ENCODE results near the gene VIPR2.

Gene VIPR2

GRCh38 chr7:159121068-159121467 is 23.6 kb downstream of the VIPR2 start:
- no peak for DNase-seq (ENCODE audit: low read depth, low spot score)

GRCh38 chr7:159120540-159120919 is 24.1 kb downstream of the VIPR2 start:
- no peak for DNase-seq (ENCODE audit: low read depth, low spot score)

- no peak for DNase-seq (ENCODE audit: low read depth, low spot score)
Observed at GRCh38 chr7:159119851-159120539, 24.7 kb downstream of the VIPR2 start.

GRCh38 chr7:159119026-159119741 is 25.5 kb downstream of the VIPR2 start:
- no peak for DNase-seq (ENCODE audit: low read depth, low spot score)

GRCh38 chr7:159118623-159119022 is 26.0 kb downstream of the VIPR2 start:
- DNase-seq (ENCODE audit: low read depth, low spot score), result no peak

- no peak for DNase-seq (ENCODE audit: low read depth, low spot score)
Observed at GRCh38 chr7:159118197-159118595, 26.5 kb downstream of the VIPR2 start.

GRCh38 chr7:159117366-159118196 is 27.1 kb downstream of the VIPR2 start:
- no peak for DNase-seq (ENCODE audit: low read depth, low spot score)

GRCh38 chr7:159116581-159117339 is 27.9 kb downstream of the VIPR2 start:
- DNase-seq (ENCODE audit: low read depth, low spot score), result no peak

GRCh38 chr7:159115601-159116501 is 28.8 kb downstream of the VIPR2 start:
- DNase-seq (ENCODE audit: low read depth, low spot score), result no peak

GRCh38 chr7:159114981-159115380 is 29.7 kb downstream of the VIPR2 start:
- no peak for DNase-seq (ENCODE audit: low read depth, low spot score)

- DNase-seq (ENCODE audit: low read depth, low spot score), result no peak
Observed at GRCh38 chr7:159114096-159114495, 30.6 kb downstream of the VIPR2 start.

- DNase-seq (ENCODE audit: low read depth, low spot score), result no peak
Observed at GRCh38 chr7:159113056-159113455, 31.6 kb downstream of the VIPR2 start.

- DNase-seq (ENCODE audit: low read depth, low spot score), result no peak
Observed at GRCh38 chr7:159112136-159113011, 32.3 kb downstream of the VIPR2 start.

GRCh38 chr7:159109653-159110035 is 35.0 kb downstream of the VIPR2 start:
- DNase-seq (ENCODE audit: low read depth, low spot score), result no peak

GRCh38 chr7:159108941-159109652 is 35.6 kb downstream of the VIPR2 start:
- no peak for DNase-seq (ENCODE audit: low read depth, low spot score)

- no peak for DNase-seq (ENCODE audit: low read depth, low spot score)
Observed at GRCh38 chr7:159108491-159108890, 36.2 kb downstream of the VIPR2 start.

GRCh38 chr7:159107161-159107892 is 37.3 kb downstream of the VIPR2 start:
- no peak for DNase-seq (ENCODE audit: low read depth, low spot score)
